Caki2 (cell line): ENCODE data around the gene ADO. TPM values are rescaled to one million over a fixed set of nuclear protein-coding genes. Genes with fewer than 3 reads are reported as not detected.
"Not testable (repeated sequence)": the region's sequence is repeated elsewhere in the genome, so short reads cannot be mapped to it uniquely, and the experiment has no call there.

Source experiments
- DNase-seq: peaks from one replicate; pipeline ENCODE4 v3.0.0-alpha.2; 2015; ENCODE audit warnings: low read depth
- in situ Hi-C: cut with HindIII; loops from 2 replicates; pipeline ENCODE4 v1.10.0; 2016; ENCODE audit warnings: low sequenced_read_pairs, low pct_unique_long_range_greater_than_20kb, mixed read lengths
- total RNA-seq: library from RNA; depleted of rRNA; stranded (reverse); fragments of >200 nt; shearing (Covaris generic); gene quantifications from 2 replicates; pipeline ENCODE4 v1.2.3, GENCODE V29; 2014; ENCODE audit warnings: low replicate concordance; rRNA removed

The ADO gene
- total RNA-seq, result 48.4 and 50.6 TPM in 2 replicates

DNA sequence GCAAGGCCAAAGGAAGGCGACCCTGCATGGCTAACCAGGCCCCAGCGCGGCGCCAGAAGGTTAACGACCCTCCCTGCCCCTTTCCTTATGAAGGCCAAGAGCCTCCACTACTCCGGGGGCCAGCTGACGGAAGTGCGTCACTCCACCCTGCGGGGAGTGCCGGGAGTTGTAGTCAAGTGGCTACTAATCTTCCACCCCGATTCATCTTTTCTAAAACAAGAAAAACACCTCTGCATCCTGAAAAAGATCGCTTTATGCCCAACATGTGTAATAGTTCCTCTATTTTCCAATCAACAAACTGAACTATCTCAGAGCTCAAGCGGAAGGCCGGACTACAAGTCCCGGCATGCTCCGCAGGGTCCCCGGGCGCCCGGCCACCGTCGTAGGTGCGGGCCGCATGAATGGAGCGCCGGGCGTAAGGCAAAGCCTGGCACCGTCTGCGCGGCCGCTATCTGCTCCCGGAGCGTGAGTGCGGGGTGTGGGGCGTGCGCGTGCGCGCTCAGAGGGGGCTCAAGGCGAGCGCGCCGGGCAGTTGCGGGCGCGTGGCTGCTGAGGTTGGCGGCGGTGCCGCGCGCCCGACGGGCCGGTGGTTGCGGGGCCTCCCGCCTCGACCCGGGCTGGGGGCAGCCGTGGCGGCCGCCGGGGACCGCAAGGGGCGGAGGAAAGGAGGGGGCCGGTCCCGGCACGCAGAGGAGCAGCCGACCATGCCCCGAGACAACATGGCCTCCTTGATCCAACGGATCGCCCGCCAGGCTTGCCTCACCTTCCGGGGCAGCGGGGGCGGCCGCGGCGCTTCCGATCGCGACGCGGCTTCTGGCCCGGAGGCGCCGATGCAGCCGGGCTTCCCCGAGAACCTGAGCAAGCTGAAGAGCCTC is at the start of gene ADO:
Gene ADO, plus strand, starts transcription at position 365 of the 875 bp plus-strand sequence. Its CDS starts 340 bp downstream, at position 705.
- DNase-seq, result peak; percentile 90
- in situ Hi-C loops, result loop anchor here (25.0 kb wide), 1 partner anchor 192 kb away; no protein-coding TSS in a partner anchor

DNA sequence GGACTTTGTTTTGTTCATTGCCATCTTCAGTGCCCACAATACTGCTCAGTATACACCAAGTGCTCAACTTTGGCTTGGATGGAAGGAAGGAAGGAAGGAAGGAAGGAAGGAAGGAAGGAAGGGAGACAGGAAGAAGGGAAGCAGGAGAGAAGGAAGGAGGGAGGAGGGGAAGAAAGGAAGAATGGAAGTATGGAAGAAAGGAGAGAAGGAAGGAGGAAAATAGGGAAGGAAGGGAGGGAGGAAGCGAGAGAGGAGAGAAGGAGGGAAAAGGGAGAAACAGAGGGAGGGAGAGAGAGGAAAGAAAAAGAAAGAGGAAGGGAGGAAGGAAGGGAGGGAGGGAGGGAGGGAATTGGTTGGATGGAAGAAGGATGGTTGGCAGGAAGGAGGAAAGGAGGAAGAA is 49.6 kb upstream of the ADO start:
- no peak for DNase-seq
- in situ Hi-C loops, result no loop called here

DNA sequence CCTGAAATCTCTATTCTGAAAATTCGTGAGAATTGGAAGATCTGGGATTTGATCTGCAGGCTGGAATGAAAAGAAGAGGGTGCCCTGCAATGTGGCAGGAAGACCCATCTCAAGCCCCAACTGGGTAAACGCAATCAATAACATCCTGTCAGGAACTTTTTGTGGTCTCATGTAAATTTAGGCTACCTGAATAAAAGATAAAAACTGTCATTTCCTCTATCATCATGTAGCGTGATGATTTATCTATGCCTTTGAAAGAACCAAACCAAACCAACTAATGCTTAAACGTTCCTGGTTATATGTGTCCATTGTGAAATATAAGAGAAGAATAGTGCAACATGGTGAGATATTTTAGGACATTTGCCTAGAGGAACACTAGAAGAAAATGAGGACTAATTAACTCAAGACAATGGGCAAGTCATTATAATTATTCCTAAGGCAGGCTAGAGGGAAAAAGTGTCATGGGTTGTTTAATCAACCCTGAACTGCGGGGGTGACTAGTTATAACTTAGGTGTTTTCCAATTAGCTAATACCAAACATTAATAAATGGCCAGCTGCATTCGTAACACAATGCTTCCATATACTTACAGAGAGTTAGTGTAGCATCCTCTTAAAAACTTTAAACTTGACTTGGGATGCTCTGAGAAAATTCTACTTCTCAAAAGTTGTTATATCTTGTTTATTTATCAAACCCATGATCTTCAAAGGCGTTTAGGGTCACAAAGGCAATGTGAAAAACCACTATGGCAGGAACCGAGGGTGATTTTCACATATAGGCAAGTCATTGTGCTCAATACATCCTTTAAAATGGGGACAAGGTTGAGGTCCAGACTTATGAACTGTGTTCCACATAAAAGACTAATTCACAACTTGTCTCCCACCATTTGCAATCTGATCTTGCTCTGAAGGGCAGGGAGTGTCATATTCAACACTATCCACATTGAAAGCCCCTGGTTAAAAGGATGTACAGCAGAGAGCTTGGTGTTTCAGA is 48.6 kb upstream of the ADO start:
- no peak for DNase-seq

DNA sequence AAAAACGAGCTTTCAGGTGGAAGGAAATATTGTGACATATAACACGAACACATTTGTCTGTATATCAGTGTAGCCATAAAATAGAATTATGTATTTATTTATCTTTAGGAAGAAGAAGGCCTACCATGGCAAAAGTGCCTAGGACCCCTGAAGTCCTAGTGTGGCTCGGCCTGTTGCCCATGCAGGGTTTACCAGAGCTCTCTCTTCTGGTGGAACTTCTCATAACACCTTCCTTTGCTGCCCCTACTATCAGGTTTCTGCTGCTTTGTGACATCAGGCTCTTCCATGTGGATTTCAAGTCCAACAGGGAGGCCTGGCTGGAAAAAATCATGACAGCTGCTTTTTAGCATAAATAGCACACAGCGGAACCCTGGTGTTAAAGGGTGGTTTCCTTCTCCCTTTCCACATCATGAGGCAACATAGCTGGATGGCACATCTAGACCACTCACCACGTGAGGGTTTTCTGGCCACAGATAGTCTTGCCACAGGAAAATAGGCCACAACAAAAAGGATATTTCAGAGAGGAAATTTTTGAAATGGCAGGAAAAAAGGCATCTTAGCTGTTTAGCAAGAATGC is 44.8 kb upstream of the ADO start:
- DNase-seq, result no peak
- in situ Hi-C loops, result no loop called here

More for the DNA sequence above, 48.6 kb upstream of the ADO start:
- in situ Hi-C loops, result no loop called here

DNA sequence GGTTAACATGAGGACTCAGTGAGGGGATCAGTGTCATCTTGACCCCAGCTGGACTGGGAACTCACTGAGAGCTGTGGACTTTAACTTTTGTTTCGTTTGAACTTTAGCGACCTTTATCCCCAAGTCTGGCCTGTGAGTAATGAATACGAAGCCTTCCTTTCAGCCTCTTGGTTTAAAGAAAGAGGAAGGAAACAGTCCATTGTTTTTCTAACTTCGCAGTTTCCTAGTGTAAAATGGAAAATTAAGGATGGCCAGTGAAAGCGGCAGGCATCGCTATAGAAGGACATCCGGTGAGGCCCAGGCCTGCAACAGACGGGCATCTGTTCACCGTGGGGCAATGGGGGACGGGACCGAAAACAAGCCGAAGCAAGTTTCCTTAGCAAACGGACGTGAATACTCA is 44.1 kb upstream of the ADO start:
- no peak for DNase-seq
- in situ Hi-C loops, result no loop called here

DNA sequence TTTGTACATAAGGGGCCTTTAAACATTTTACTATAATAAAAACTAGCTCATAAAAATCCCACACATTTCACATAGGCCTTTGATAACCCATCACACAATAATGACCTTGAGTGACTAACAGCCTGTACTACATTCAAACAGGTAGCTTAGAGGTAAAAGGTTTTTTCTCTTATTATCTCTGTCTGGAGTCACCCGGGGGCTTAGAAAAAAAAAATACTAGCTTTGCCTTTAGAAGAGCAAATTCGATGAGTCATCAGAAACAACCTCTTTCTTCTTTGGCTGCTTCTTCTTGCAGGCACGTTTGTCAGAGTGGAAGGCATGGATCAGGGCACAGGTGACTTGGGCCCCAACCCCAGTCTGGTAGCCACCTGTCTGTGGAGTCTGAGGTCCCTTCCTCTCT is 43.4 kb upstream of the ADO start:
- in situ Hi-C loops, result no loop called here
- DNase-seq, result peak; percentile 29

DNA sequence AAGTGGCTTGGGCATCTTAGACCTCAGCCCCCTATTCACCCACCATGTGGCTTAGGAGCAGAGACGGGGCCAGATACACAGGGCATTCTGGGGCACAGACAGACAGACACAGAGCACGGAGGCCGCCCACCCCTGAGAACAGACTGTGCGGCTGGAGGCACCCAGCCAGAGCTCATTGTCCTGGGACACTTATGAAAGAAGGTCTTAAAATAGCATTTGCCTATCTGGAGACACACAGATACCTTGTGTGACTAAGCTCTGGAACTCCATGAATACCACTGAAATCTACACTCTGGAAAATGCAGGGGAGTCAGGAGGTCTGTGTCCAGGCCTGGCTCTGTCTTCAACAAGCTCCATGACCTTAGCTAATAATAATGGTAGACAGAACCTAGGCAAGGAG is 41.4 kb upstream of the ADO start:
- in situ Hi-C loops, result no loop called here
- DNase-seq, result no peak

DNA sequence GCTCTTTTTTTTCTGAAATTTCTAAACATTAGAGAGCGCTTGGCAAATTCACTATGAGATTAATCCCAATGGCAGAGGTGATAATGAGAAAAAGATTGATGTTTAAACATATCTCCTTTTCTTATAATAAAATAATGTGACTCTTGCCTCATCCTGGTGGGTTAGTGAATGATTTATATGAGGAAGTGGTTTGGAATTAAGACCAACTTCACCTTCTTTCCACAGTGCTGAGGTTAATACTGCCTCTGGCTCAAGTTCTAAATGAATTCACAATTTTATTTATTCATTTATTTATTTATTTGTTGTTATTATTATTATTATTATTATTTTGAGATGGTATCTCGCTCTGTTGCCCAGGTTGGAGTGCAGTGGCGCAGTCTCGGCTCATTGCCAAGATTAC is 40.5 kb upstream of the ADO start:
- in situ Hi-C loops, result no loop called here

DNA sequence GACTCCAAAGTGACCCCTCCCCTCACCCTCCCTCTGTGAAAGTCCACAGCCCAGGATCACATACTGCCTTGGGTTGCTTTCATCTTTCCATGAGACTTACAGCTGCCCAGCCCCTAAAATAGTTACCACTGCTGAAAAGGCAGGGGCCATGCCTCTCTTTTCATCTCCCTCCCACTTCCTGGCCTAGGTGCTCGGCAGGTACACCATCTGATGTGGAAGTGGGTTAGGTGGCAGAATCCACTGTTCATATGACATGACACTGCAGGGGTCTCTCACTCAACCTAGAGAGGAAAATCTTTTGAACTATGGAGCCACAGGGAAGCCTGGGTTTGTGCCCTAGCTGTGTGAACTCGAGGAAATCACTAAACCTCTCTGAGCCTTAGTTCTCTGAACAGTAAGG is 38.8 kb upstream of the ADO start:
- DNase-seq, result no peak
- in situ Hi-C loops, result no loop called here

More for the DNA sequence above, 40.5 kb upstream of the ADO start:
- no peak for DNase-seq

DNA sequence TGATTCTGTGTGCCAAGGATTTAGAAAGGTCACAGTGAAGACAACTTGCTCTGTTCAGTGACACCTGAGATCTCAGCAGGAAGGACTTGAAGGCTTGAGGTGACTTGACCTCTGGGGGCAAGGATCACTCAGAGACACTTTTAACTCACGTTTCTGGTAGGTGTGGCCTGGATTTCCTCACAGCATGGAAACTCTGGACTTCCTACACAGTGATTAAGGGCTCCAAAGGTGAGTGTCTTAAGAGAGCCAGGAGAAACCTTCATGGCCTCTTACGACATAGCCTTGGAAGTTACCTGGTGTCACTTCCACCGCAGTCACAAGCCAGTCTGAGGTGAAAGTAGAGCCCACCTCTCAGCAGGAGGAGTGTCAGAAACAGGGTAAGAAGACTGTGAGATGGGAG is 38.1 kb upstream of the ADO start:
- DNase-seq, result no peak
- in situ Hi-C loops, result no loop called here

DNA sequence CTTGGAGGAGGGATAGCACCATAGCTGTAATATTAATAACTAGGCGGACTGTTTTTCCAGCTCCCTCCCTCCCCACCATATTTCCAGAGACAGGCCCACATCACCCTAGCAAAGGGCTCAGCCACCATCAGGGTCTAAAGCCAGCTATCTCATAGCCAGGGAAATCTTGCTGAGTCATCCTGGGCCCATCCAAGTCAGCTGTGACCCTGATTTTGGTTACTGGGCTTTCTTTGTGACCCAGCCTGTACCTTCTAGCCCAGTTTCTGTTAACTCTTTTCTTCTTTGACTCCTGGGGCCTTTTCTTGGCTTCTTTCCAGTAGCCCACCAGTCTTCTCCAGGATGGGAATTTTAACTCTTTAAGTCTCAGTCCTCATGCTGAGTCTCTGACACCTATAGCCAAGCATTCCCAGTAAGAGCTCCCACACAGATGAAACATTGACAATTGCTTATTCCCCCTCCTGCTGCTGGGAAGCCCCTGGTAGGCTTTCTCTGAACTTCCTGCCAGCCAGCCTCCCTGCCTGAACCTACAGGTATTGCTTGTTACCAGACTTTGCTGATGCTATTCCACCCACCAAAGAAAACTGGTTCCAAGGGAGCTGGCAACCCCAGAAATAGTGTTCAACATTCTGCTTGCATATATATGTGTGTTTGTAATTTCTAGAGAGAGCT is 34.8 kb upstream of the ADO start:
- no peak for DNase-seq
- in situ Hi-C loops, result no loop called here

DNA sequence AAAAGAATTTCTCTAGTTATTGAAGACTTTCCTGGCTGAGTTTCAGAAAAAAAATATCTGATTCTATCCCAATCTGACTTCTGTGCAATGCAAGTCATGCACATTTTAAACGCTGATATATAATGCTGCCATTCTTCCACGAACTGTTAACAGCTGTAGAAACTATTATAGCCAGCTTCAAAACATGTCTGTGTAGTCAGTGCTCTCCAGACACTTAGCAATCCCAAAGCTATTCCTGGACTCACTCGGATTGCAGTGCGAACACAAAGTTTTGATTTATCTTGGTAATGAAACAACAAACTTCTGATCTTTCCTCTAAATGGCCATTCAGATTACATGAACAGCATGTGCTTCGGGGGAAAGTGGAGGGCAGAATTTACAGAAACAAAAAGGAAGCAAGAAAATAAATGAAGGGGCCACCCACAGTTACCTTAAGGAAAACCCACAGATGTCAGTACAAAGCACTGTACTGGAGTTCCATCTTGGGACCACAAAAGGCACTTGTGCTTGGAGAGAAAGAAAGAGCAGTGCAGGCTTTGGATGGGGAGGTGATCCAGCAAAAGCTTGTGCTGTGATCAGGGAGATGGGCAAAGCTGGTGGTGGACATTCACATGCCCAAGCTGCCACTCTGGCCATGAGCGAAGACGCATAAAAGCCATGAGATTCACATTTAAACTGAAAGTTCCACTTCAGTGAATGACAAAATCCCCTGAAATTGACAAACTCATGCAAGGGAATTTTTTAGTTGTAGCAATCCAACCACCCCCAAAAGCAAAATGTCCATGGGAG is 32.1 kb upstream of the ADO start:
- in situ Hi-C loops, result no loop called here
- no peak for DNase-seq

DNA sequence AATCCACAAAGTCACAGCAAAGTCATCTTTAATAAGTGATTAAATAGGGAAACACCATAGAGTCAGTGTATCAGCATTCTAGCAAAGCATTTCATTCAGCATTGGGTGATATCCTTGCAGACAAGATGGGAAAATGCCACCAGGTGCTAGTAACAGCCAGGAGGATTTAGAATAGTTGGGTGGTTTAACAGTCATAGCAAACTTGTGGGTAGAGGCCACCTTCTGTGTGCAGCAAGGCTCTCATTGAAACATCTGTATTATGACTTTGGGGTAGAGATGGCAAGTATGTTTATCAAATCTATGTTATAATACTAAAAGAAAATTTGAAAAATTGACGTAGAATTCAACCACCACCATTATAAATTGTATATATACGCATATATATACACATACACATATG is 26.4 kb upstream of the ADO start:
- in situ Hi-C loops, result no loop called here

DNA sequence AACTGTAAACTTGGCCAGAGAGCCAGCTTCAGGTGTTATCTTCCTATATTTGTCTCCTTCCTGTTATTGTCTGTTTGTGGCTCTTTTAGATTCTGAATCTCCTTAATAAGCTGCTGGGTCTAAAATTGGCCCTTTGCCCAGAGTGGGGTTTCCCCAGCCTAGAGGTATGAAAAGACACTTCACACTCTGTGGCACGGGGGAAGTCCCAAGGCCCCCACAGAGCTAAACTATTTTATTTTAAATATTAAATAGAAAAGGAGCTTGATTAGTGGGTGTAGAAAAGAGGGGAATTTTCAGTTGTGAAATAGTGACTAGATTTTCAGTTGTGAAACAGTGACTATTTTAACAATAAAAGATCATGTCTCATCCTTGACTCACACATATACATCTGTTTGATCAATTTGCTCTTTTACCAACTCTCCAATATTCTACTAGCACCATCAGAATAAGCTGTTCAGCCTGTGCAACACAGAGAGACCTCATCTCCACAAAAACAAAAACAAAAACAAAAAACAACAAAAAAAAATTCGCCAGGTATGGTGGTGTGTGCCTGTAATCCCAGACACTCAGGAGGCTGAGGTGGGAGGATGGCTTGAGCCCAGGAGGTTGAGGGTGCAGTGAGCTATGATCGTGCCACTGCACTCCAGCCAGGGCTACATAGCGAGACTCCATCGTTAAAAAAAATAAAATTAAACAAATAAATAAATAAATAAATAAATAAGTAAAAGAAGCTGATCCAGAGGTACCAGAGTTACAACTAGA is 24.9 kb upstream of the ADO start:
- in situ Hi-C loops, result no loop called here
- DNase-seq, result peak; percentile 60

More for the DNA sequence above, 26.4 kb upstream of the ADO start:
- DNase-seq, result no peak

DNA sequence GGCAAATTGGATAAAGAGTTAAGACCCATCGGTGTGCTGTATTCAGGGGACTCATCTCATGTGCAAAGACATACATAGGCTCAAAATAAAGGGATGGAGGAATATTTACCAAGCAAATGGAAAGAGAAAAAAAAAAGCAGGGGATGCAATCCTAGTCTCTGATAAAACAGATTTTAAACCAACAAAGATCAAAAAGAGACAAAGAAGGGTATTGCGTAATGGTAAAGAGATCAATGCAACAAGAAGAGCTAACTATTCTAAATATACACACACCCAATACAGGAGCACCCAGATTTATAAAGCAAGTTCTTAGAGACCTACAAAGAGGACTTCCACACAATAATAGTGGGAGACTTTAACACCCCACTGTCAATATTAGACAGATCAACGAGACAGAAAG is 20.0 kb upstream of the ADO start:
- DNase-seq, in situ Hi-C loops: not testable (repeated sequence)

DNA sequence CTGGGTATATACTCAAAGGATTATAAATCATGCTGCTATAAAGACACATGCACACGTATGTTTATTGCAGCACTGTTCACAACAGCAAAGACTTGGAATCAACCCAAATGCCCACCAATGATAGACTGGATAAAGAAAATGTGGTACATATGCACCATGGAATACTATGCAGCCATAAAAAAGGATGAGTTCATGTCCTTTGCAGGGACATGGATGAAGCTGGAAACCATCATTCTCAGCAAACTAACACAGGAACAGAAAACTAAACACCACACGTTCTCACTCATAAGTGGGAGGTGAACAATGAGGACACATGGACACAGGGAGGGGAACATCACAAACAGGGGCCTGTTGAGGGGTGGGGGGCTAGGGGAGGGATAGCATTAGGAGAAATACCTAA is 16.2 kb upstream of the ADO start:
- in situ Hi-C loops, DNase-seq: not testable (repeated sequence)
